ENCODE measurements around the gene GNPTG. TPM values are rescaled to one million over a fixed set of nuclear protein-coding genes. Genes with fewer than 3 reads are reported as not detected.

Gene GNPTG
- total RNA-seq, 1 experiment from 2014 or later: 37.3 TPM

DNA sequence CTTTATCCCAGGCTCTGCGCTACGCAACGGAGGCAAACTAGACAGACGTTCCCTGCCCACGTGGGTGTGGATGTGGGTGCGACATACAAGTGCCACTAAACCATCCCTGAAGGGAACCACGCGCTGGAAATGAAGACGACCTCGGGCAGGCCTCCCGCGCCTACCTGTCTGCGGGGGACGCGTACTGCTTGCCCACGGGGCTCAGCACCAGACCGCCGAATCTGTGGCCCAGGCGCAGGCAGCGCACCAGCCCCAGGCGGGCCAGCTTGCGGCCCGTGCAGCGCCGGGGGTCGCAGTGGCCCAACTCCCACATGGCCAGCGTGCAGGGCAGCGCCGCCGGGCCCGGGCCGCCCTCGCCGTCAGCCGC lies 533 bp upstream of the GNPTG start:
- Mint-ChIP-seq H3K27ac (ENCODE audit: unreplicated experiment) (no peak overlapping the region), H3K27me3 (ENCODE audit: insufficient read depth, unreplicated experiment) (no peaks in the 10 kb centered on the region), H3K4me1 (ENCODE audit: low read depth, unreplicated experiment) (peaks cover 11% of the 10 kb centered on the region), H3K4me3 (ENCODE audit: unreplicated experiment) (peak overlapping the region; percentile 68), H3K9me3 (ENCODE audit: unreplicated experiment) (no peaks in the 10 kb centered on the region), H3K36me3 (ENCODE audit: insufficient read depth, unreplicated experiment) (peaks cover 28% of the 10 kb centered on the region)
- POLR2A ChIA-PET: interaction anchor here (0.6 kb wide), 1 partner anchor 9 kb away, joined by 6 read pairs; no protein-coding TSS in a partner anchor
- TF ChIP-seq CTCF (IDR thresholded peaks at IDR 0.05; ENCODE audit: insufficient read depth in 1 of 2, low read depth in 1 of 2, low read length in 1 of 2, severe bottlenecking in 1 of 2, unreplicated experiment in 1 of 2): no peak
- TSS peak; percentile 67 for BruUV-seq (replicated peaks)
- Histone ChIP-seq H3K9me3 (no peaks in the 10 kb centered on the region), H3K27me3 (replicated peaks; ENCODE audit: control insufficient read depth, insufficient read depth, low read length) (no peaks in the 10 kb centered on the region), H3K4me3 (ENCODE audit: low read depth, low read length) (peak overlapping the region; percentile 79), H3K36me3 (ENCODE audit: control insufficient read depth, insufficient read depth, low read length) (no peaks in the 10 kb centered on the region; the same call in 1 of the 2 replicates), H3K4me1 (0 out of 2 replicates have a peak, but pooled peaks cover 3% of the 10 kb centered on the region)
- CTCF ChIA-PET: interaction anchor here (0.7 kb wide), 1 partner anchor 13 kb away, joined by 3 read pairs; no protein-coding TSS in a partner anchor
- DNase-seq: no peak
- intact Hi-C loops (cut with micrococcal nuclease; ENCODE audit: unreplicated experiment): no loop called here

DNA sequence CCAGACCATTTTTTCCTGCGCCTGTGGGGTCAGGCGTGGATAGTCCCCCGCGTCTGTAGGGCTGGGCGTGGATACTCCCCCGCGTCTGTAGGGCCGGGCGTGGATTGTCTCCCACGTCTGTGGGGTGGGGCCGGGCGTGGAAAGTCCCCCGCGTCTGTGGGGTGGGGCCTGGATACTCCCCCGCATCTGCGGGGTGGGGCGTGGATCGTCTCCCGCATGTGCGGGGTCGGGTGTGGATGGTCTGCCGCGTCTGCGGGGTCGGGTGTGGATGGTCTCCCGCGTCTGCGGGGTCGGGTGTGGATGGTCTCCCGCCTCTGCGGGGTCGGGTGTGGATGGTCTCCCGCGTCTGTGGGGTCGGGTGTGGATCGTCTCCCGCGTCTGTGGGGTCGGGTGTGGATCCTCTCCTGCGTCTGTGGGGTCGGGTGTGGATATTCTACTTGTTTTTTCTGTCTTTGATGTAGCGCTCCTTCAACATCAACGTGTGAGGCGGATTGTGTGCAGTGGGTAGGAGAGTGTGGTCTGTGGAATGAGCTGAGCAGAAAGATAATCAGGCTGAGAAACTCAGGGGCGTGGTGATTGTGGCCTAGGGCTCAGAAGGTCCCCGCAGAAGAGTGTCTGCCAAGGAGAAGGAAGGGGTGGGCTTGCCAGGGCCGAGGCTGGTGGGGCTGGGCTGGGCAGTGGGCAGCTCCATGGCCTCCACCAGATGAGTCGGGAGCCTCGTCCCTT lies 3.2 kb downstream of the GNPTG start:
- H3K27me3 ChIP-seq (replicated peaks; ENCODE audit: control insufficient read depth, insufficient read depth, low read length): no peaks in the 10 kb centered on the region
- Mint-ChIP-seq H3K9me3 (ENCODE audit: unreplicated experiment) (no peaks in the 10 kb centered on the region), H3K4me1 (ENCODE audit: low read depth, unreplicated experiment) (peaks cover 11% of the 10 kb centered on the region), H3K4me3 (ENCODE audit: unreplicated experiment) (no peak overlapping the region), H3K36me3 (ENCODE audit: insufficient read depth, unreplicated experiment) (peaks cover 54% of the 10 kb centered on the region), H3K27me3 (ENCODE audit: insufficient read depth, unreplicated experiment) (no peaks in the 10 kb centered on the region), H3K27ac (ENCODE audit: unreplicated experiment) (no peak overlapping the region)
- no peaks in the 10 kb centered on the region for H3K9me3 ChIP-seq
- no peak overlapping the region for H3K4me3 ChIP-seq (ENCODE audit: low read depth, low read length)
- TF ChIP-seq CTCF (IDR thresholded peaks at IDR 0.05; ENCODE audit: insufficient read depth in 1 of 2, low read depth in 1 of 2, low read length in 1 of 2, severe bottlenecking in 1 of 2, unreplicated experiment in 1 of 2): no peak
- intact Hi-C loops (cut with micrococcal nuclease; ENCODE audit: unreplicated experiment): no loop called here
- no peak for DNase-seq
- POLR2A ChIA-PET: no interaction called here
- CTCF ChIA-PET: no interaction called here
- H3K36me3 ChIP-seq (ENCODE audit: control insufficient read depth, insufficient read depth, low read length): no peaks in the 10 kb centered on the region; the same call in 1 of the 2 replicates
- BruUV-seq (replicated peaks): no TSS peak
- 0 out of 2 replicates have a peak, but pooled peaks cover 3% of the 10 kb centered on the region for H3K4me1 ChIP-seq

DNA sequence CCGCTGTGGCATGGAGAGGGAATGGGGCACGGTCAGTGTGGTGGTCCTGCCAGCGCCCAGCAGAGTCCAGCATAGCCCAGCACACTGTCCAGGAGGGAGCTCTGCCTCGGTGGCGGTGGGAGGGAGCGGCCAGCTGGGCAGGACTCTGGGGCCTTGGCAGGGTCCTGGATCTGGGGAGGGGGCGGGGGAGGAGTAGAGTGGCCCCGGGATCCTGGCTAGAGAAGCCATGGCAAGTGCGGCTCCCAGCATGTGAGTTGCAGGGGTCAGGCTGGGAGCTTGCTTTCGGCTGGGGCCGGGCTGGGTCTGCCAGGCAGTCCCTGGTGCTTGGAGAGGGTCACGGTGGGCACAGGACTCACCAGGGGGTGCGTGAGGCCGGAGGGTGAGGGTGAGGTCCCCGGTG lies 3.9 kb downstream of the GNPTG start:
- POLR2A ChIA-PET: no interaction called here
- H3K4me1 ChIP-seq: 0 out of 2 replicates have a peak, but pooled peaks cover 3% of the 10 kb centered on the region
- BruUV-seq (replicated peaks): no TSS peak

More for the DNA sequence above, 3.9 kb downstream of the GNPTG start:
- Histone ChIP-seq H3K4me3 (ENCODE audit: low read depth, low read length) (no peak overlapping the region), H3K9me3 (no peaks in the 10 kb centered on the region), H3K27me3 (replicated peaks; ENCODE audit: control insufficient read depth, insufficient read depth, low read length) (no peaks in the 10 kb centered on the region), H3K36me3 (ENCODE audit: control insufficient read depth, insufficient read depth, low read length) (no peaks in the 10 kb centered on the region)
- intact Hi-C loops (cut with micrococcal nuclease; ENCODE audit: unreplicated experiment): no loop called here
- H3K4me1 Mint-ChIP-seq (ENCODE audit: low read depth, unreplicated experiment): peaks cover 11% of the 10 kb centered on the region
- DNase-seq: no peak
- no peak for TF ChIP-seq CTCF (IDR thresholded peaks at IDR 0.05; ENCODE audit: insufficient read depth in 1 of 2, low read depth in 1 of 2, low read length in 1 of 2, severe bottlenecking in 1 of 2, unreplicated experiment in 1 of 2)
- no peak overlapping the region for H3K27ac Mint-ChIP-seq (ENCODE audit: unreplicated experiment)
- no peak overlapping the region for H3K4me3 Mint-ChIP-seq (ENCODE audit: unreplicated experiment)
- CTCF ChIA-PET: no interaction called here
- no peaks in the 10 kb centered on the region for H3K9me3 Mint-ChIP-seq (ENCODE audit: unreplicated experiment)
- H3K36me3 Mint-ChIP-seq (ENCODE audit: insufficient read depth, unreplicated experiment): peaks cover 60% of the 10 kb centered on the region
- H3K27me3 Mint-ChIP-seq (ENCODE audit: insufficient read depth, unreplicated experiment): no peaks in the 10 kb centered on the region
